ENCODE measurements around the gene SSTR5.

DNA sequence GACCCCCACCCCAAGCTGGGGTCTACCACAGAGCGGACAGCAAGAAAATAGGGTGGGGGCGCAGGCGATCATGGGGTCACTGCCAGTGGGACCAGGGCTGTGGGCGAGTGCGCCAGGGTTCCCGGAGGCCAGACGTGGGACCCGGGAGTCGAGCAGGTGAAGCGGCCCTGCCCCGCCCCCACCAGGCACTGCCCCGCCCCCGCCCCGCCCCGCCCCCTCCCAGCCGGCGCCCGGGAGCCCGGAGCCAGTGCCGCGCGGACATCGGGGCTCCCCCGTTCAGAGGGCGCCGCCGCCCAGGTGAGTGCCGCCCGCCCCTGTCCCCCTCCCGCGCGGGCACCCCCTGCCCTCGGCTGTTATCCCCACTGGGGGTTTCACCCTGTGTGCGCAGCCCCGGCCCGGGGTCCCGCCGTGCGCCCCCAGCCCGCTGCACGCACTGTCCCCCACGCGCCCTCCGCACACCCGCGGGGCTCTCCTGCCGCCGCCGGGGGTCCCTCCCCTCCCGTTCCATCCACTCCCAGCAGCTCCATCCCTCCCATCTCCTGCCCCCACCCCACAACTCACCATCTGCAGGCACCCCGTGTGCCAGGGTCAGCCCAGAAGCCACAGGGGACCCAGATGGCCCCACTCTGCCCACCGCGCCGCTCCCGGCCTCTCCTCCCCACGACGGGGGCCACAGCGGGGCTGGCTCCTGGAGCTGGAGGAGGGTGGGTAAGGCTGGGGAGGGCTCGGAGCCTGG is at the start of gene SSTR5:
- TF ChIP-seq, protein P1, sequence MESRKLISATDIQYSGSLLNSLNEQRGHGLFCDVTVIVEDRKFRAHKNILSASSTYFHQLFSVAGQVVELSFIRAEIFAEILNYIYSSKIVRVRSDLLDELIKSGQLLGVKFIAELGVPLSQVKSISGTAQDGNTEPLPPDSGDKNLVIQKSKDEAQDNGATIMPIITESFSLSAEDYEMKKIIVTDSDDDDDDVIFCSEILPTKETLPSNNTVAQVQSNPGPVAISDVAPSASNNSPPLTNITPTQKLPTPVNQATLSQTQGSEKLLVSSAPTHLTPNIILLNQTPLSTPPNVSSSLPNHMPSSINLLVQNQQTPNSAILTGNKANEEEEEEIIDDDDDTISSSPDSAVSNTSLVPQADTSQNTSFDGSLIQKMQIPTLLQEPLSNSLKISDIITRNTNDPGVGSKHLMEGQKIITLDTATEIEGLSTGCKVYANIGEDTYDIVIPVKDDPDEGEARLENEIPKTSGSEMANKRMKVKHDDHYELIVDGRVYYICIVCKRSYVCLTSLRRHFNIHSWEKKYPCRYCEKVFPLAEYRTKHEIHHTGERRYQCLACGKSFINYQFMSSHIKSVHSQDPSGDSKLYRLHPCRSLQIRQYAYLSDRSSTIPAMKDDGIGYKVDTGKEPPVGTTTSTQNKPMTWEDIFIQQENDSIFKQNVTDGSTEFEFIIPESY (IDR thresholded peaks at IDR 0.05) = no peak
- TF ChIP-seq, protein P2, sequence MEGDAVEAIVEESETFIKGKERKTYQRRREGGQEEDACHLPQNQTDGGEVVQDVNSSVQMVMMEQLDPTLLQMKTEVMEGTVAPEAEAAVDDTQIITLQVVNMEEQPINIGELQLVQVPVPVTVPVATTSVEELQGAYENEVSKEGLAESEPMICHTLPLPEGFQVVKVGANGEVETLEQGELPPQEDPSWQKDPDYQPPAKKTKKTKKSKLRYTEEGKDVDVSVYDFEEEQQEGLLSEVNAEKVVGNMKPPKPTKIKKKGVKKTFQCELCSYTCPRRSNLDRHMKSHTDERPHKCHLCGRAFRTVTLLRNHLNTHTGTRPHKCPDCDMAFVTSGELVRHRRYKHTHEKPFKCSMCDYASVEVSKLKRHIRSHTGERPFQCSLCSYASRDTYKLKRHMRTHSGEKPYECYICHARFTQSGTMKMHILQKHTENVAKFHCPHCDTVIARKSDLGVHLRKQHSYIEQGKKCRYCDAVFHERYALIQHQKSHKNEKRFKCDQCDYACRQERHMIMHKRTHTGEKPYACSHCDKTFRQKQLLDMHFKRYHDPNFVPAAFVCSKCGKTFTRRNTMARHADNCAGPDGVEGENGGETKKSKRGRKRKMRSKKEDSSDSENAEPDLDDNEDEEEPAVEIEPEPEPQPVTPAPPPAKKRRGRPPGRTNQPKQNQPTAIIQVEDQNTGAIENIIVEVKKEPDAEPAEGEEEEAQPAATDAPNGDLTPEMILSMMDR (IDR thresholded peaks at IDR 0.05 in 2 of 3, conservative IDR thresholded peaks at IDR 0.05 in 1 of 3; ENCODE audit: control insufficient read depth in 2 of 3, extremely low read depth in 1 of 3, insufficient read depth in 1 of 3, low read depth in 3 of 3, low read length in 3 of 3) = no peak
- TF ChIP-seq, protein P3, sequence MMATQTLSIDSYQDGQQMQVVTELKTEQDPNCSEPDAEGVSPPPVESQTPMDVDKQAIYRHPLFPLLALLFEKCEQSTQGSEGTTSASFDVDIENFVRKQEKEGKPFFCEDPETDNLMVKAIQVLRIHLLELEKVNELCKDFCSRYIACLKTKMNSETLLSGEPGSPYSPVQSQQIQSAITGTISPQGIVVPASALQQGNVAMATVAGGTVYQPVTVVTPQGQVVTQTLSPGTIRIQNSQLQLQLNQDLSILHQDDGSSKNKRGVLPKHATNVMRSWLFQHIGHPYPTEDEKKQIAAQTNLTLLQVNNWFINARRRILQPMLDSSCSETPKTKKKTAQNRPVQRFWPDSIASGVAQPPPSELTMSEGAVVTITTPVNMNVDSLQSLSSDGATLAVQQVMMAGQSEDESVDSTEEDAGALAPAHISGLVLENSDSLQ (IDR thresholded peaks at IDR 0.05) = no peak
- TF ChIP-seq ZBTB40 (IDR thresholded peaks at IDR 0.05; ENCODE audit: borderline replicate concordance) = no peak
- no peak for TF ChIP-seq IKZF1 (conservative IDR thresholded peaks at IDR 0.05)
- no peak for TF ChIP-seq EP300 (IDR thresholded peaks at IDR 0.05; ENCODE audit: borderline replicate concordance in 1 of 2, control insufficient read depth in 1 of 2, low read depth in 2 of 2, low read length in 2 of 2)
- TF ChIP-seq, protein P4, sequence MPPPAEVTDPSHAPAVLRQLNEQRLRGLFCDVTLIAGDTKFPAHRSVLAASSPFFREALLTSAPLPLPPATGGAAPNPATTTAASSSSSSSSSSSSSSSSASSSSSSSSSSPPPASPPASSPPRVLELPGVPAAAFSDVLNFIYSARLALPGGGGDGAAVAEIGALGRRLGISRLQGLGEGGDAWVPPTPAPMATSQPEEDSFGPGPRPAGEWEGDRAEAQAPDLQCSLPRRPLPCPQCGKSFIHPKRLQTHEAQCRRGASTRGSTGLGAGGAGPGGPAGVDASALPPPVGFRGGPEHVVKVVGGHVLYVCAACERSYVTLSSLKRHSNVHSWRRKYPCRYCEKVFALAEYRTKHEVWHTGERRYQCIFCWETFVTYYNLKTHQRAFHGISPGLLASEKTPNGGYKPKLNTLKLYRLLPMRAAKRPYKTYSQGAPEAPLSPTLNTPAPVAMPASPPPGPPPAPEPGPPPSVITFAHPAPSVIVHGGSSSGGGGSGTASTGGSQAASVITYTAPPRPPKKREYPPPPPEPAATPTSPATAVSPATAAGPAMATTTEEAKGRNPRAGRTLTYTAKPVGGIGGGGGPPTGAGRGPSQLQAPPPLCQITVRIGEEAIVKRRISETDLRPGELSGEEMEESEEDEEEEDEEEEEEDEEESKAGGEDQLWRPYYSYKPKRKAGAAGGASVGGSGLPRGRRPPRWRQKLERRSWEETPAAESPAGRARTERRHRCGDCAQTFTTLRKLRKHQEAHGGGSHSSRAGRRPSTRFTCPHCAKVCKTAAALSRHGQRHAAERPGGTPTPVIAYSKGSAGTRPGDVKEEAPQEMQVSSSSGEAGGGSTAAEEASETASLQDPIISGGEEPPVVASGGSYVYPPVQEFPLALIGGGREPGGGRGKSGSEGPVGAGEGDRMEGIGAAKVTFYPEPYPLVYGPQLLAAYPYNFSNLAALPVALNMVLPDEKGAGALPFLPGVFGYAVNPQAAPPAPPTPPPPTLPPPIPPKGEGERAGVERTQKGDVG (CRISPR knock-in tag; IDR thresholded peaks at IDR 0.05) = no peak
- TF ChIP-seq NFXL1 (IDR thresholded peaks at IDR 0.05; ENCODE audit: borderline replicate concordance) = no peak
- TF ChIP-seq TBL1XR1 (IDR thresholded peaks at IDR 0.05; ENCODE audit: low read depth, low read length) = no peak
- no peak for TF ChIP-seq SRF (IDR thresholded peaks at IDR 0.05; ENCODE audit: low read depth in 2 of 2, low read length in 2 of 2)
- no peak for TF ChIP-seq HDGF (IDR thresholded peaks at IDR 0.05)

Measured in GM12878 (cell line).